Keratinocyte (primary cell): ENCODE data around the gene COL9A2. TPM values are rescaled to one million over a fixed set of nuclear protein-coding genes. Genes with fewer than 3 reads are reported as not detected.

ENCODE experiments used
- DNase-seq: peaks from one replicate; pipeline ENCODE4 v3.0.0-alpha.2; 2011; ENCODE audit warnings: low read depth, missing footprints, low spot score
- FAIRE-seq: peaks from 2 replicates; lab custom pipeline; 2011; peaks lifted over from hg19 to GRCh38; lab: Jason Lieb, UNC
- H2AFZ ChIP-seq: 2 replicates; pipeline ENCODE4 v1.6.0; 2012; ENCODE audit warnings: low read length, control low read depth, inconsistent platforms; ENCODE audit not compliant: control insufficient read depth
- H3K27ac ChIP-seq: 2 replicates; pipeline ENCODE4 v1.5.1; 2011; ENCODE audit warnings: low read length; ENCODE audit not compliant: control insufficient read depth, insufficient read depth
- H3K27me3 ChIP-seq: 3 replicates; pipeline ENCODE4 v1.6.0; 2011; ENCODE audit warnings: low read length; ENCODE audit not compliant: control insufficient read depth, insufficient read depth; ENCODE audit errors: extremely low read depth
- H3K36me3 ChIP-seq, 2 experiments: 2 replicates in 1 of 2; 3 replicates in 1 of 2; pipeline ENCODE4 v1.5.1; 2011; ENCODE audit warnings: low read length in 2 of 2, mild to moderate bottlenecking in 1 of 2; ENCODE audit not compliant: control insufficient read depth in 2 of 2, insufficient read depth in 2 of 2; ENCODE audit errors: extremely low read depth in 1 of 2
- H3K4me1 ChIP-seq: 3 replicates; pipeline ENCODE4 v1.5.1; 2011; ENCODE audit warnings: low read length; ENCODE audit not compliant: control insufficient read depth, insufficient read depth; ENCODE audit errors: extremely low read depth
- H3K4me2 ChIP-seq: 3 replicates; pipeline ENCODE4 v1.6.0; 2011; ENCODE audit warnings: low read depth, low read length; ENCODE audit not compliant: control insufficient read depth, insufficient read depth; ENCODE audit errors: extremely low read depth
- H3K4me3 ChIP-seq, 3 experiments: fragments of 200-600 bp in 1 of 3; sonication (generic) in 1 of 3; 2 replicates in 2 of 3; 3 replicates in 1 of 3; pipeline ENCODE4 v1.5.1; 2011 to 2016; ENCODE audit warnings: low read length in 3 of 3, mild to moderate bottlenecking in 3 of 3, control low read depth in 2 of 3, inconsistent platforms in 1 of 3, low read depth in 1 of 3, mixed read lengths in 1 of 3, mixed run types in 1 of 3, moderate library complexity in 1 of 3; ENCODE audit not compliant: control insufficient read depth in 2 of 3, insufficient read depth in 2 of 3; ENCODE audit errors: extremely low read depth in 1 of 3
- H3K79me2 ChIP-seq: 2 replicates; pipeline ENCODE4 v1.6.0; 2012; ENCODE audit warnings: low read length; ENCODE audit not compliant: control insufficient read depth, insufficient read depth
- H3K9ac ChIP-seq: 3 replicates; pipeline ENCODE4 v1.6.0; 2011; ENCODE audit warnings: low read length; ENCODE audit not compliant: control insufficient read depth, insufficient read depth; ENCODE audit errors: extremely low read depth
- H3K9me1 ChIP-seq: 3 replicates; pipeline ENCODE4 v1.6.0; 2011; ENCODE audit warnings: low read length; ENCODE audit not compliant: control insufficient read depth, insufficient read depth; ENCODE audit errors: extremely low read depth
- H3K9me3 ChIP-seq: 2 replicates; pipeline ENCODE4 v1.5.1; 2012; ENCODE audit warnings: low read depth, low read length; ENCODE audit not compliant: control insufficient read depth
- H4K20me1 ChIP-seq: 3 replicates; pipeline ENCODE4 v1.6.0; 2011; ENCODE audit warnings: low read length; ENCODE audit not compliant: control insufficient read depth, insufficient read depth; ENCODE audit errors: extremely low read depth
- EZH2 ChIP-seq: IDR thresholded peaks from one replicate; pipeline ENCODE4 v1.6.1; 2012; ENCODE audit warnings: inconsistent platforms, mild to moderate bottlenecking, low read length, moderate library complexity
- dilution Hi-C: fragments of 300-500 bp; cut with MboI; formaldehyde crosslinking; loops from one replicate; pipeline ENCODE4 v1.7.0; 2020; ENCODE audit warnings: low sequenced_read_pairs; ENCODE audit not compliant: extremely low pct_ligation_motif_present
- polyA plus RNA-seq, 5 experiments: library from polyadenylated mRNA; depleted of rRNA in 3 of 5; stranded (reverse) in 3 of 5; stranded (forward) in 1 of 5; unstranded in 1 of 5; fragments of >200 nt; gene quantifications; 1 replicate in 1 of 5; 2 replicates in 3 of 5; 3 replicates in 1 of 5; pipeline versions ENCODE4 v1.2.1 to v1.2.3, GENCODE V29; 2011 to 2012; ENCODE audit warnings: missing spikeins in 2 of 5, low read depth in 1 of 5, low replicate concordance in 1 of 5
- TF ChIP-seq, protein P1 (sequence below), 3 experiments: IDR thresholded peaks in 1 of 3; conservative IDR thresholded peaks in 1 of 3; optimal IDR thresholded peaks in 1 of 3; 2 replicates in 2 of 3; 3 replicates in 1 of 3; pipeline versions ENCODE3 to v1.5.1; 2011; ENCODE audit warnings: low read length in 3 of 3, mild to moderate bottlenecking in 3 of 3, moderate library complexity in 2 of 3, control low read depth in 1 of 3, inconsistent platforms in 1 of 3; ENCODE audit not compliant: insufficient read depth in 2 of 3; ENCODE audit errors: extremely low read depth in 1 of 3

The COL9A2 gene
- polyA plus RNA-seq, 1 donor (not counting 4 experiments of a cell fraction or from before 2014, with no cell fraction given), result 1.6 TPM

DNA sequence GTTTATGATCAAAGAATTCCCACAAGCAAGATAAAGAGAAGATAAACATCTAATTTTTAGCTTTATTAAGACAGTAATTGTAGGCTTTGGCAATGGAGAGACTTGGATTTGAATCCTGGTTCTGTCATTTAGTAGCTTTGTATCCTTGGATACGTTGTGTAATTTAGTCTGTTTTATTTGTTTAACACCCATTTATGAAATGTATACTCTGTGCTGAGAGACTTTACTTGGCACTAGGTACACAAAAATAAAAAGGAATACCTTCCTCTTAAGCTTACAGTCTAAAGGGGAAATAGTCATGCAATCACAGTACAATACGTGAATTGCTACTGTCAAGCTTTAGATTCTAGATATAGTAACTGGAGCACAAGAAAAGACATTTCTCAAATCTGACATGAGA, 35.2 kb downstream of the COL9A2 start:
- Histone ChIP-seq H3K27ac (no peak overlapping the region), H4K20me1 (no peaks in the 10 kb centered on the region), H3K27me3 (no peaks in the 10 kb centered on the region), H3K9me1 (no peaks in the 10 kb centered on the region), H3K4me1 (no peaks in the 10 kb centered on the region), H2AFZ (no peak overlapping the region), H3K9me3 (no peaks in the 10 kb centered on the region), H3K36me3 (peaks cover 7 to 21% of the 10 kb centered on the region in 2 experiments), H3K79me2 (peaks cover 5% of the 10 kb centered on the region), H3K4me3 (no peak overlapping the region), H3K4me2 (no peak overlapping the region), H3K9ac (no peak overlapping the region)
- FAIRE-seq, result no peak
- DNase-seq, result no peak
- TF ChIP-seq EZH2, result no peak
- TF ChIP-seq, protein P1, sequence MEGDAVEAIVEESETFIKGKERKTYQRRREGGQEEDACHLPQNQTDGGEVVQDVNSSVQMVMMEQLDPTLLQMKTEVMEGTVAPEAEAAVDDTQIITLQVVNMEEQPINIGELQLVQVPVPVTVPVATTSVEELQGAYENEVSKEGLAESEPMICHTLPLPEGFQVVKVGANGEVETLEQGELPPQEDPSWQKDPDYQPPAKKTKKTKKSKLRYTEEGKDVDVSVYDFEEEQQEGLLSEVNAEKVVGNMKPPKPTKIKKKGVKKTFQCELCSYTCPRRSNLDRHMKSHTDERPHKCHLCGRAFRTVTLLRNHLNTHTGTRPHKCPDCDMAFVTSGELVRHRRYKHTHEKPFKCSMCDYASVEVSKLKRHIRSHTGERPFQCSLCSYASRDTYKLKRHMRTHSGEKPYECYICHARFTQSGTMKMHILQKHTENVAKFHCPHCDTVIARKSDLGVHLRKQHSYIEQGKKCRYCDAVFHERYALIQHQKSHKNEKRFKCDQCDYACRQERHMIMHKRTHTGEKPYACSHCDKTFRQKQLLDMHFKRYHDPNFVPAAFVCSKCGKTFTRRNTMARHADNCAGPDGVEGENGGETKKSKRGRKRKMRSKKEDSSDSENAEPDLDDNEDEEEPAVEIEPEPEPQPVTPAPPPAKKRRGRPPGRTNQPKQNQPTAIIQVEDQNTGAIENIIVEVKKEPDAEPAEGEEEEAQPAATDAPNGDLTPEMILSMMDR (optimal IDR thresholded peaks at IDR 0.05 in 1 of 3, IDR thresholded peaks at IDR 0.05 in 1 of 3, conservative IDR thresholded peaks at IDR 0.05 in 1 of 3; ENCODE audit: extremely low read depth in 1 of 3, insufficient read depth in 2 of 3, low read length in 3 of 3), result no peak
- dilution Hi-C loops, result no loop called here

- no peaks in the 10 kb centered on the region for H3K4me1 ChIP-seq
- no peaks in the 10 kb centered on the region for H3K9me3 ChIP-seq
- H3K4me3 ChIP-seq, result no peak overlapping the region
- H3K79me2 ChIP-seq, result peaks cover 12% of the 10 kb centered on the region
- no peaks in the 10 kb centered on the region for H3K27me3 ChIP-seq
- DNase-seq (no peak), FAIRE-seq (no peak)
- no peaks in the 10 kb centered on the region for H4K20me1 ChIP-seq
- dilution Hi-C loops, result no loop called here
- TF ChIP-seq EZH2, result no peak
- TF ChIP-seq, protein P1 (optimal IDR thresholded peaks at IDR 0.05 in 1 of 3, IDR thresholded peaks at IDR 0.05 in 1 of 3, conservative IDR thresholded peaks at IDR 0.05 in 1 of 3; ENCODE audit: extremely low read depth in 1 of 3, insufficient read depth in 2 of 3, low read length in 3 of 3), result no peak
- no peak overlapping the region for H3K9ac ChIP-seq
- H3K36me3 ChIP-seq, result peaks cover 13 to 23% of the 10 kb centered on the region in 2 experiments
- no peak overlapping the region for H3K27ac ChIP-seq
- H3K4me2 ChIP-seq, result no peak overlapping the region
- no peak overlapping the region for H2AFZ ChIP-seq
- H3K9me1 ChIP-seq, result no peaks in the 10 kb centered on the region
Measured at GRCh38 chr1:40276122-40276521, 41.0 kb downstream of the COL9A2 start.
